GM19328 (cell line): ENCODE measurements around the gene FAM234B.
"Not testable (repeated sequence)": the region's sequence is repeated elsewhere in the genome, so short reads cannot be mapped to it uniquely, and the experiment has no call there.

Experiments used
- ATAC-seq: cut with Tn5 transposase; IDR thresholded peaks from one replicate; pipeline ENCODE4 v1.9.1; 2021; ENCODE audit warnings: mild to moderate bottlenecking, moderate library complexity; ENCODE audit not compliant: unreplicated experiment

The FAM234B gene

DNA sequence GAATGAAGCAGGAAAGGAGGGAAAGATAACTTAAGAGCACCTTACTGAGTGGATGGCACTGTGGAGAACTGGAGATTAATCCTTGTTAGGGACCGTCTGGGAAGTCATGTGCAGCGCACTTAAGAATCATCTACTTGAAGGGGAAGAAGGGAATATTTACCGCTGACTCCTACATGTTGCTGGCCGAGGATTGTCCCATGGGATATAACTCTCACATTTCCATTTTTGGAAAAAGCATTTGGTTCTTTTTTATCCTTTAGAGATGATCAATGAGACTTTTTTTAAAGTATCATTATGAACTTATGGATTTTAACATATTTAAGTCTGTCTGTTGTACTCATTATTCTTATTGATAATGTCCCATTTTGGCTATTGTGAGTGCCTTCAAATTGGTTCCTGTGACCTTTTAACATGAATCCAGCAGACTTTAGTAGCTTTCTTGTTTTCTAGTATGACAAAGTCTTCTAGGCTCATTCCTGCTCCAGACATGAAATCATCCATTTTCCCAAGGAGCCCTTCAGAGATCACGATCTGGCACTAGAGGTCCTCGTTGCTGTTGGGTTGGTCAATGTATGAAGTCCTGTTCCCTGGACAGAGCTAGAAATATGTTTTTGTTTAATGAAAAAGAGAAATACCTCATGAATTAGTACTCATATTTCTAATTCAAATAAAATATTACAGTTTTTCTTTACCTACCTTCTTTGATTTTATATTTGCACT is 20.2 kb upstream of the FAM234B start:
- ATAC-seq, result no peak

DNA sequence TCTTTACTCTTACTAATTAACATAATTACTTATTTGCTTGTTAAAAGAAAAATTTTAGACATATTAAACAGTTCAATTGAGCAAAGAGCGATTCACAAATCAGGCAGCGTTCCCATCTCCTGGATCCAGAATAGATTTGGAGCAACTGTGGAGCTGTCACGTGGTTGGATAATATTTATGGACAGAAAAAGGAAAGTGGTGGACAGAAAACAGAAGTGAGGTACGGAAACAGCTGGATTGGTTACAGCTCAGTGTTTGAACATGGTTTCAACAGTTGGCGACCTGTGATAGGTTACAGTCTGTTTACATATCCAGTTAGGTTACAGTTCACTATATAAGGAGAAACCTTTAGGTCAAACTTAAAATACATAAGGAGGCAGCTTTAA is 19.7 kb upstream of the FAM234B start:
- ATAC-seq, result no peak

DNA sequence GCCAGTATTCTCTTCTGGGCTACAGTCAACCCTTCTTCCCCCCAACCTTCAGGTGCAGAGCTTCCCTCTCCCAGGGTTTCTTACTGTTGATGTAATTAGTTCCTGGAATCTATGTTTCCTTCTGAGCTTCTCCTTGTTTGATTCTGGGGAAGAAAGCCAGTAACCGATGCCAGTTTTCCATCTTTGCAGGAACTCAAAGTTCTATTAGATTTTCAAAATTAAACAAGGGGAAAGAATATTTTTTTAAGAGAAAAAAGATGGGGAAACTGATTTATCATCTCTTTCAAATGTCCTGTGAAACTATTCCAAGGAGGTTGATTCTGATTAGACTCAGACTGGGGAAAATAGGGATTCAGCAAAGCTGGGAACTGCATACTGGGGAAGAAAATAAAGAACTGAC is 17.9 kb upstream of the FAM234B start:
- ATAC-seq, result no peak

DNA sequence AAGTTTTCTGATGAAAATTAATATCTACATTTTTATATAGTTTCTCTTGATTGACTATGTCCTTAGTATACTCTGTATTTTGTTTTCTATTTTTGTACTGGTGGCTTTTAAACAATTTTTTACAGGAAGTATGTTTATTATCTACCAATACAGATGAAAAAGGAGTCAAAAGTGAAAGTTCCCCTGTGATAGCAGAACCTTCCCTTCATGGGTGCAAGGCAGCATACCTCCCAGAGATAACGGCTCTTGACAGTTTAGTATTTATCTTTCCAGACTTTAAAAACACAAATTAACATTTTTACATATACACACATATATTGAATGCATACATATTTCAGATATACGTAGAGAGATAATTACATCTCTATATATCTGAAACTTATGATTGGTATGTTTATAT is 17.1 kb upstream of the FAM234B start:
- ATAC-seq, result no peak

DNA sequence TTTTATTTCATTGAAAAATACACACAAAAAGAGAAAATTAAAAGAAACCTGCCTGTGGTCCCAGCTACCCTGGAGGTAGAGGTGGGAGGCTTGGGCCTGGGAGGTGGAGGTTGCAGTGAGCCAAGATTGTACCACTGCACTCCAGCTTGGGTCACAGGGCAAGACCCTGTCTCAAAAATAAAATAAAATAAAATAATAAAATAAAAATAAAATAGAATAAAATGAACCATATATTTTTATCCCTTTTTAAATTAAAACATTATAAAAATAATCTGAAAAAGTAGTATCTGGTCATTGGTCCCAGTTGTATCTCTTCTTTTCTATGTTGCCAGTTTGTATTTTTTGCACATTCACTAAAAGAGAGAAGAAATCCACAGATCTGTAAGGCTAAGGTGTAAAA is 16.7 kb upstream of the FAM234B start:
- ATAC-seq, result no peak

DNA sequence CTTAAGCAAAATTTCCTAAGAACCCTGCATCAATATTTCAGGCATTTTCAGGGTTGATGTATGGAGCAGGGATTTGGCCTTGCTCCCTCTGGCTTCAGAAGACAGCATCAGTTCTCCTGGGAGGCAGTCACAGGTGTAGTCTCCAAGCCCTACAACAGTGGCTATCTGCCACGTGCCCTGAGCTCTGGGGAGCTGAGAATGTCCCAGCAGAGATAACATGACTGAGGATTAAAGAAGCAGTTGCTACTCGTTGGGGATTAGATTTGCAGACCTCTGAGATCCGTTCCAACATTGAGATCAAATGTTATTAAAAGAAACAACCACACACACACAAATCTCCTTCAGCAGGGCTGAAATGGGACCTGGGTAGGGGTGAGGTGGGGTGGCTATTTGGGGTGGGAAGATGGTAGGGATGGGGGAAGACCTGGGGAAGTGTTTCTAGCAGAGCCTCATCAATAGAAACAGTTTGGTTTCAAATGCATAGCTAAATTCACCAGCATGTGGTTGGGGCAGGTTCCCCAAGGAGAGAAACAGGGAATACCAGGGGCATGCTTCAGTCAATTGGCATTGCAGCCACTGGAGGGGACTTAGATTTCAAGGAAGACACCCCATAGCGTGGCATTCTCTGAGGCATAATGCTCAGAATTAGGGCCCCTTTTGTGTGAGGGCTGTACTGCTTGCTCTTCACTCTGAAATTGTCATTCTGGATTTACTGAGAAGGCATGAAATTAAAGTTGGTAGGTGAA is 15.2 kb upstream of the FAM234B start:
- ATAC-seq, result no peak

DNA sequence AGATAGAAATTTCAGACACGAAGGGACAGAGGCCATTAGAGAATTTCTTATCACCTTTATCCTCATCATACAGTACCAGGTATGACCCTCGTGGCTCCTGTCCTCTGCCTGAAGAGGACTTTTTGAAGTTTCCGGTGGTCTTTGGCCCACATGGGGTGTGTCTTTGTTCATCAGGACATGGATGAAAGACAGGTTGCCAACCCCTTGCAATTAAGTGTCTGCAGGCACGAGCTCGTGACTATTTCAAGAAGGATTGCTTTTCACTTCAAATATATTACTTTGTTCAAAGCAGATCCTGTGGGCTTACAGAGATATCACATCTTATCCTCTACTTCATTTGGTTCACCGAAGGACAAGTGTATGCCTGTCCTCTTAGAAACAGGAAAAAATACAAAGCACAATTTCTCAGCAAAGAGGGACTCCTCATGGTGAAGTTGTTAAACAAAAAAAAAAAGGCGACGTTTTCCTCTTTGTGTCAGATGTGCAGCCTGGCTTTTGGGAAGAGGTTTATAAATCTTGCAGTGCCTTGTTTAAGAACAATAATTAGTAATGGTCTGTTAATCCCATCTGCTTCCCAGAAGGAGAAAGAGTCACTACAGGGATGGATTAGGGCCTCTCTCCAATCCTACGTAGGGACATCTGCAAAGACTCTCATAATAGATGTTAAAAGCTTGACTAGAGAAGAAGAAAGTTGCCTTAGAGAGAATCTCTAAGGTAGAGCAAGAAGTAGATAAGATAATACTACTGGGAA is 13.5 kb upstream of the FAM234B start:
- no peak for ATAC-seq

DNA sequence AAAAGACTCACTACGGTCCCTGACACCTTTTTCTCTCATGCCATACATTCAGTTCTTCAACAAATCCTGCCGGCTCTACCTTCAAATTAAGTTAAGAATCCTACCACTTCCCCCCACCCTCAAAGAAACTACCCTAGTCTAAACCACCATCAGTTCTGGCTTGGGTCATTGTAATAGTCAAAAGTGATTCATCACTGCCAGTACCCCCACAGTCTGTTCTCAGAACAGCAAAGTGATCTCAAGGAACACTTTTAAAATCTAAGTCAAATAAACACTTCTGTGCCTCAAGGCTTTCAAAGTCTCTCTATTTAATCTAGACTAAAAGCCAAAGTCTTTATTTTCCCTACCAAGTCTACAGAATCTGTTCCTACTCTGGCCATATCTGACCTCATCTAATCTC is 12.0 kb upstream of the FAM234B start:
- ATAC-seq, result no peak

DNA sequence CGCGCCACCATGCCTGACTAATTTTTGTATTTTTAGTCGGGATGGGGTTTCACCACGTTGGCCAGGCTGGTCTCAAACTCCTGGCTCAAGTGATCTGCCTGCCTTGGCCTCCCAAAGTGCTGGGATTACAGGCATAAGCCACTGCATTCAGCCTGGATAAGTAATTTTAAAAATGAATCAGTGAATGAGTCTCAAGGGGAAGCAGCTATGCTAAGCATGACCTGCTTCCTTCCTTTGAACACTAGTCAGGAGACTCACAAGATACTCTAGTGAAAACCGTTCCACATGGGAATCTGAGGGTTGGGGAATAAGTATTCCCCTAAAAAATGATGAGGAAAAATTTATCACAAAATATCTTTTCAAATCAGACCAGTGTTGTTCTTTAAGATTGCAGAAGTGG is 10.7 kb upstream of the FAM234B start:
- no peak for ATAC-seq

DNA sequence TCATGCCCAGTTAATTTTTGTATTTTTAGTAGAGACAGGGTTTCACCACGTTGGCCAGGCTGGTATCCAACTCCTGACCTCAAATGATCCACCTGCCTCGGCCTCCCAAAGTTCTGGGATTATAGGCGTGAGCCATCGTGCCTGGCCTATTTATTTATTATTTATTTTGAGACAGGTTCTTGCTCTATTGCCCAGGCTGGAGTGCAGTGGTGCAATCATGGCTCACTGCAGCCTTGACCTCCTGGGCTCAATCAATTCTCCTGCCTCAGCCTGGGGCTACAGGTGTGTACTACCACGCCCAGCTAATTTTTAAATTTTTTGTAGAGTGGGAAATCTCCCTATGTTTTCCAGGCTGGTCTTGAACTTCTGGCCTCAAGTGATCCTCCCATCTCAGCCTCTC is 8.8 kb upstream of the FAM234B start:
- not testable (repeated sequence) for ATAC-seq

DNA sequence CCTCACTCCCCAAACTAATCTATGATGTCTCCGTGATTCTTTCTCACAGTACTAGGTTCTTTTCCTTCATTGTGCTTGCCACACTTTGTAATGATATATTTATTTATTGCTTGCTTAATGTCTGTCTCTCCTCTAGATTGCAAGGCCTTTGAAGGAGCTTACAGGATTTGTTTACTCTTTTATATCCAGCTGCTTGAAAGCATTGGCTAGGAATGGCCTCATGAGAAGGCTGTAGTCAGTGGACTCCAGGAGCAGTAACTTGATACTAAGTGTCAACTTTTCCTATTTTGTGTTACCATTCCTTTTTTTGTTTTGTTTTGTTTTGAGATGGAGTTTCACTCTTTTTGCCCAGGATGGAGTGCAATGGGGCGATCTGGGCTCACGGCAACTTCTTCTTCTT is 7.3 kb upstream of the FAM234B start:
- ATAC-seq, result no peak

DNA sequence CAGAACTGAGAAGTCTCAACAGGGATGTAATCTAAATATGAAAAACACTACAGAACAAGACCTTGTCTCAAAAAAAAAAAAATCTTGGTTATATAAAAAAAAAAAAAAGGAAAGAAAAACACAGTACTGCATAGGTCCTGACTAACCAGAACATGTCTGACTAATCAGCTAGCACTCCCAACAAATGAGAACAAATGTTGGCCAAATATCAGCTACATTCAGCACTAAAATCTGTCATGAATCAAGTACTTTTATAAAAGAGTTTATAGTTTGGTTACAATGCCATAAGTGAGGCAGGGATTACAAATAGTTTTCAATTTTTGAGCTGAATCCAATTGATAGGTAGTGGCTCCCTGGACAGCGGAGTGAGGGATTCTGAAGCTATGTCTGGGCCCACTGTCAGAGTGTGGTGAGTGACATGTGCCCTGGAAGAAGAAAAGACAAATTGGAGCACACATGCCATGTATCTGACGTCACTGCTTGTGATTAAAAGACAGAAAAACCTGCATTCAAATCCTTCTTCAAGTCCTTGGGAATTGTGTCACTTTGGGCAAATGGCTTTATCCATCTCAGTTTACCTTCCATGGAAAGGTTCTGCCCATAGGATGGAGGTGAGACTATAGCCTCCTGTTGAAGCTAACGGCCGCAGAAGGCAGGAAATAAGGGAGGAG is 5.6 kb upstream of the FAM234B start:
- ATAC-seq, result no peak

DNA sequence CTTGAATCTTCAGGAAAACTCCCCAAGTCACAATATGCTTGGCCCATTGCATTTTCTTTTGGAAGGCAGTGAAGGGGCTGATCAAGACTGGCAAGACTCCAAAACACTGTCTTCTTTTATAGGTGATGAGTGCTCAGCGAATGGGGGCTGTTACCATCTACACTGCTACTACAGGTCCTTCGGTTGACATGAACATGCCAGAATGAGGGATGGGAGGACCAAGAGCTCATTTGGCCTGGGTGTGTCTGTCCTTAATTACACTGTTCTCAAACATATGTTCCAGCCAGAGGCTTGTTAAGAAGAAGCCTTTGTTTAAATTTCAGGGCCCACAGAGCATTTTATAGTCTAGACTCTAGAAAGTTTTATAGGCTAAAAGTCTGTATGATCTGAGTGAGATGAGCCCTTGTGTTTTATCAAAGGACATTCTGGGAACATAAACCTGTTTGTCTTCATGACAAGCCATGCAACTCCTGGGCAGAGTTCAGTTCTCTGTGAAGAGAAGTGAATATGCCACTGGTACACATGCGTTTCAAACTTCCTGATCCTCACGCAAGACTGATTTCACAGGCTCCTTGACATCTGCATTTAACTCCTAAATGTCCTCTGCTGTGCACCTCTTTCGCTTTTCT is 4.7 kb upstream of the FAM234B start:
- no peak for ATAC-seq

DNA sequence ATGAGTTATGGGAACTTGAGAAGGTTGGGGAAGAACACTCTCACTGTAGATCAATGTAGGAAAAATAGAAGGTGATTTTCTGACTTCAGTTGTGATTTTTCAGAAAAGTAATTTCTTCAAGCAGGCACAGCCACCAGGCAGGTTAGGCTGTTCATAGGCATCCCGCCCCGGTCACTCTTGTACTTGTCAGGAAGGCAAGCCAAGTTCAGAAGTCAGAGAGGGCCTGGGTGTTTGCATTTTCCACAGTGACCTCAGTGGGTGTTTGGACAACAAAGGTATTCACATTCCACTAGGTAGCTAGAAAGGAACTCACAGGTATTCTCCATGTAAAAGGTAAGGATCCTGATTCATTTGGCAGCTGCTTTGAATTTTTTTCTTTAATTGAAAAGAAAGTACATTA is 3.0 kb upstream of the FAM234B start:
- no peak for ATAC-seq

DNA sequence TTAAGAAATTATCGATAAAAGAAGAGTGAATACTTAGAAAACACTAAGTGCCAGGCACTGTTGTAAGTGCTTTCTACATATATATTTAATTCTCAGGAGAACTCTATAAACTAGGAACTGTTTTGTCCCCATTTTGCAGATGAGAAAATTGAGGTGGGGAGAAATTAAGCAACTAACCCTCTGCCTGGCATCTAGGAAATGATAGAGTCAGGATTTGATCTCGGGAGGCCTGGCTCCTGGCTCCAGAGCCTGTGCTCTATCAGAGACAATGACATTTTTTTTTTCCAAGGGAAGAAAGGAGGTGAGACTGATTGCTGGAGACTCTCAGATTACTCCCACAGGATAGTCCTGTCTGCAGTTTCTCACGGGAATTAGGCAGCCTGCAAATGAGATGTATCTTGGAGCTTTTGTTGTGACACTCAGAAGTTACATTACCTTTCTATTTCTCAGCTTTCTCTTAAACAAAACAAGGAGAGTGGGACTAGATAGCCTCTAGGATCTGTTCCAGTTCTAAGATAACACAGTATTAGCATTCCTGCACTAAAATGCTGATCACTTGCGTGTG is 1.4 kb upstream of the FAM234B start:
- ATAC-seq, result no peak

DNA sequence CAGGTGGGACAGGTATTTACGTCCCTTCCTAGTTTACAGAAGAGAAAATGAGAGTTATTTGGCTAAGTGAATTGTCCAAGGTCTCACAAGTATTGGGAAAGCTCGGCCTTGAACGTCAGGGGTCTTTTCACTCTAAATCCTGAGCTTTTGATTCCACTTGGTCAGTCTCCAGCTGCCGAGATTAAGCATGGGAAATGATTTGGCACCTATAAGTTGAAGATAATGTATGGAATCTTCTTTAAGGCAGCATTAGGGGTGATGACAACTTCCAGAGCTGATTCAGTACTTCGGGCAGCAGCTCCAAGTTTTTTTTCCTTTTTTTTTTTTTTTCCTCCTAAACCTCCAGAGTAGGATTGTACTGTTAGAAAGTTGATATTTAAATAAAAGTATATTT is 722 bp downstream of the FAM234B start:
- ATAC-seq, result no peak

DNA sequence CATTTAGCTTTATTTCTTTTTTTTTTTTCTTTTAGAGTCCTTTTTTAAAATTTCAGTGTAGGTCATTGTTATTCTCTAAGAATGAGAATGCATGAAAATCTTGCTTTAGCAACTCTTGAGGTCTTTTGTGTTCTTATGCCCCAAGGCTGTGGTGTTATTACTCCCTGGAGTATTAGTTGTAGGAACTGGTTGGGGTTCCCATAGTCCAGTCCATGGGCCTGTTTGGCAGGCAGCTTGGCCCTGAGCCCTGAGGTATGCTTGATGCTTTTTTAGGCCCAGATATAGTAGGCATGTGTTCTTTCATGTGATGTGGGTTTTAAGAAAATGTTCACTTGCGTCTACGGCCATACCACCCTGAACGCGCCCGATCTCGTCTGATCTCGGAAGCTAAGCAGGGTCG is 1.6 kb downstream of the FAM234B start:
- no peak for ATAC-seq

DNA sequence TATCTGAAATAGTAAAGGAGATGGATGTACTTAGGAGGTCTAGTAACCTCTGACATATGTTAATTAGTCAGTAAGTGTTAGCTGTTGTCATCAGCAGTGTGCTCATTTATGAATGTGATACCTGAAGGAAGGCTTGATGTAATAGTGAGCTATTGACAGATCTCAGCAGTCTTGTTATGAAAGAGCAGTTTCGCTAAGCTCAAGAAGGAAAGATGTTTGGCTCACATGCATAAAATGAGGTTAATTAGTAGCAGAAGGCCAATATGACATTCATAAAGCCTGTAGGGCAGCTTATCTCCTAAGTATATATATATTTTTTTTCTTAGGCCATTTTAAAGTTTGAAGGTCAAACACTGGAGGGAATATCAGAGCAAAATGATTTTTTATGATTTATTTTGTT is 2.8 kb downstream of the FAM234B start:
- ATAC-seq, result no peak

DNA sequence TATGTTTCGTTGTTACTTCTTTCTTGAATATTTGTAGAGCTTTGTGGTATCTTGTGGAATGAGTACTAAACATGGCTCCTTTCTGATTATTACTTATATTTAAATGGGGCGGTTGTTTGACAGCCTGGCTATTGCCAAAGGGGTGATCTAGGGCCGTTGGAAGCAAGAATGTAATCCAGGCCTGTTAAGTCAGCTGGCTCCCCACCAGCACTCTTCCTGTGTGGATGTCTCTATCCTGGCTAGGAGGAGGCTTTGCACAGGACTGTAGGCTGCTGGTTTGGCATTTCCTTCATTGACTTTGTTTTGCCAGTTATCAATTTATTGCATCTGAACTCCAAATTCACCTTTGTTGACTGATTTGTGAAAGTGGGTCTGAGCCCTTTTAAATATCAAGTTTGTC is 5.6 kb downstream of the FAM234B start:
- ATAC-seq, result no peak

DNA sequence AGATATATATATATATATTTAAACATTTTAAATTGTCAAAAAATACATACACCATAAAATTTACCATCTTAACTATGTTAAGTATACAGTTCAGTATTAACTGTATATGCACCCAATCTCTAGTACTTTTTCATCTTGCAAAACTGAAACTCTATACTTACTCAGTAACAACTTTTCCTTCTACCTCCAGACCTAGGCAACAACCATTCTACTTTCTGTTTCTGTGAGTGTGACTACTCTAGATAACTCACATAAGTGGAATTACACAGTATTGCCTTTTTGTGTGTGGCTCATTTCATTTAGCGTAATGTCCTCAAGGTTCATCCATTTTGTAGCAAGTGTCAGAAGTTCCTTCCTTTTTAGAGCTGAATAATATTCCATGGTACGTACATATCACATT is 8.2 kb downstream of the FAM234B start:
- ATAC-seq, result no peak

DNA sequence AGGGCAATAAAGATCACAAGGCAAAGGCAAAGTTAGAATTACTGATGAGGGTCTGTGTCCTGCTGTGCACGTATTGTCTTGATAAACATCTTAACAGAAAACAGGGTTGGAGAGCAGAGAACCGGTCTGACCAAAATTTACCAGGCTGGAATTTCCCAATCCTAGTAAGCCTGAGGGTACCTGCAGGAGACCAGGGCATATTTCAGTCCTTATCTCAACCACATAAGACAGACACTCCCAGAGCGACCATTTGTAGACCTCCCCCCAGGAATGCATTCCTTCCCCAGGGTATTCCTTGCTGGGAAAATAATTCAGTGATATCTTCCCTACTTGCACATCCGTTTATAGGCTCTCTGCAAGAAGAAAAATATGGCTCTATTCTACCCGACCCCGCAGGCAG is 9.4 kb downstream of the FAM234B start:
- ATAC-seq, result not testable (repeated sequence)
